GM10248 (cell line): Measurements from ENCODE around the gene HOMER3.

Experiments used
- CTCF ChIA-PET: fragments of 300-600 bp; sonication (Branson Sonifier 250); formaldehyde crosslinking; extraction: SDS; loops from one replicate; lab custom pipeline; 2021; ENCODE audit warnings: antibody characterized with exemption; lab: Yijun Ruan, JAX
- POLR2A ChIA-PET: fragments of 350-650 bp; sonication (Branson Sonifier 250); formaldehyde crosslinking; extraction: SDS; loops from one replicate; lab custom pipeline; 2020; ENCODE audit warnings: antibody characterized with exemption; lab: Yijun Ruan, JAX
- DNase-seq: peaks from one replicate; pipeline ENCODE4 v3.0.0; 2012; ENCODE audit errors: extremely low spot score
- CTCF ChIP-seq: IDR thresholded peaks from 2 replicates; pipeline ENCODE4 v1.5.1; 2012; ENCODE audit warnings: mild to moderate bottlenecking, low read depth; ENCODE audit errors: extremely low read depth, missing control alignments, control extremely low read depth

Gene HOMER3

GRCh38 chr19:18912933-18913332 lies 28.1 kb downstream of the HOMER3 start:
- TF ChIP-seq CTCF: no peak
- ChIA-PET CTCF (interaction anchor here (1.0 kb wide), 1 partner anchor 324 kb away, joined by 3 read pairs; no protein-coding TSS in a partner anchor), POLR2A (no interaction called here)
- DNase-seq: no peak

- no peak for TF ChIP-seq CTCF
- DNase-seq: no peak
- ChIA-PET POLR2A (no interaction called here), CTCF (no interaction called here)
Observed at GRCh38 chr19:18910801-18911436, 30.1 kb downstream of the HOMER3 start.

GRCh38 chr19:18910010-18910409 lies 31.0 kb downstream of the HOMER3 start:
- ChIA-PET POLR2A (no interaction called here), CTCF (no interaction called here)
- no peak for TF ChIP-seq CTCF
- DNase-seq: no peak

- ChIA-PET POLR2A (no interaction called here), CTCF (interaction anchor here (2.0 kb wide), 1 partner anchor 10 kb away, joined by 7 read pairs; the partner anchor contains the start of genes COPE and DDX49)
- no peak for DNase-seq
- TF ChIP-seq CTCF: no peak
Observed at GRCh38 chr19:18908917-18909619, 31.9 kb downstream of the HOMER3 start.

- ChIA-PET POLR2A (interaction anchor here (1.5 kb wide), 1 partner anchor 12 kb away, joined by 4 read pairs; the partner anchor contains the start of genes COPE and DDX49), CTCF (no interaction called here)
- DNase-seq: no peak
Observed at GRCh38 chr19:18906605-18907519, 34.2 kb downstream of the HOMER3 start.

More at GRCh38 chr19:18906605-18907519, 34.2 kb downstream of the HOMER3 start:
- no peak for TF ChIP-seq CTCF
